SW 1271 (cell line): Measurements from ENCODE around the gene ZNF655.

ENCODE experiments used
- DNase-seq, 2 experiments: peaks; one replicate each; lab custom pipeline; 2025; lab: John Stamatoyannopoulos, UW

ZNF655 gene

DNA sequence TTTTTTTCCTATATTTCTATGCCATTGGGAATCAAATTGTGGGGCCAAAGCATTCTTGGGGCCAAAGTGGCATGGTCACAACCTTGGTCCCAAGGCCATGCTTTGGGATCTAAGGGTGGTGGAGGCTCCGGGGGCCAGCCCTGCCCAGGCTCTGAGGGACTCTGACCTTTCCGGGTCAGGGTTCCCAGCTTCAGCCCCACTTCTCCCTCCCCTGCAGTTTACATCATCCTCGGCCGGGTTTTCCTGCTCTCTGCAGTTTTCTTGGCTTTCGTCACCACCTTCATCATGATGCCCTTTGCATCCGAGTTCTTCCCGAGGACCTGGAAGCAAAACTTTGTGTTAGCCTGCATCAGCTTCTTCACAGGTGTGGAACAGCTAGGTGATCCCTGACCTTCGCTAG, 48.1 kb downstream of the ZNF655 start:
- no peak for DNase-seq

DNA sequence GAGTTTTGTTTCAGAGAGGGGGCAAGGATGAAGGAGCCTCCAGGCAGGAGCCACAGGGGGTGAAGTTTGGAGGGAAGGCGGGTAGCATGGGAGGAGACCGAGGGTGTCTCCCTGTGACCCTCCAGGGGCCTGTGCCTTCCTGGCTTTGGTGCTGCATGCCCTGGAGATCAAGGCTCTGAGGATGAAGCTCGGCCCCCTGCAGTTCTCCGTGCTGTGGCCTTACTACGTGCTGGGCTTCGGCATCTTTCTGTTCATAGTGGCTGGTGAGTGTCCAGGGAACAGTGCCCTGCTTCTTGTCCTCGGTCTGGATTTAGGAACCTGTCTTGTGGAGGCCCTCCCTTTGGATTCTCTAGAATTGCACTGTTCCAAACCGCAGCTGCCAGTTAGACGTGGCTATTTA, 49.1 kb downstream of the ZNF655 start:
- no peak for DNase-seq

DNA sequence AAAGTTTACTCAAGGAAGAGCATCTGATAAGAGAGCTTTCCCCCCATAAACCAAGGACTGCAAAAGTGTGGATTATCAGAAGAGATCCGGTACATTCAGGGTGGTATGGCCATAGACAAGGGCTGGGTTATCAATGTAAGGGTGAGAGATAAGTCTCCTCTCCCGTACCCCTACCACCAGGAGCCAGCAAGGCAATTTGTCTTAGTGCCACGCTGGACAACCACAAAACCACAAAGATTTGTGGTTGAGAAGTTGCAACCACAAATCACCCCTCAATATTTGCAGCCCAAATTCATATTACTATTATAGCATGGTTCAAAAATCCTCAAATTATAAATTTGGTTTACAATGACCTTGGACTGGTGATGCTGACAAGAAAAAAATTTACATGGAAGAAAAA, 56.1 kb downstream of the ZNF655 start:
- DNase-seq = no peak

DNA sequence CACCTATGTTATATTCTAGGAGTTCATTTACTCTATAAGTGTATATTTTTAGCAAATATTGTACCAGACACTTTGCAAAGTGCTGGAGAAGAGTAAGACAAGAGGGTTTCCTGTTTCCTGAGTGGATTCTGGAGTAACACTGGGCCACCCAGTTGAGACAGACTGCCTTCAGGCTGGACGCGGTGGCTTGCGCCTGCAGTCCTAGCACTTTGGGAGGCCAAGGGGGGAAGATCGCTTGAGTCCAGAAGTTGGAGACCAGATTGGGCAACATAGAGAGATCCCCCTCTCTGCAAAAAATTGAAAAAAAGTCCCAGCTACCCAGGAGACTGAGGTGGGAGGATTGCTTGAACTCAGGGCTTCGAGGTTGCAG, 57.5 kb downstream of the ZNF655 start:
- DNase-seq = no peak

DNA sequence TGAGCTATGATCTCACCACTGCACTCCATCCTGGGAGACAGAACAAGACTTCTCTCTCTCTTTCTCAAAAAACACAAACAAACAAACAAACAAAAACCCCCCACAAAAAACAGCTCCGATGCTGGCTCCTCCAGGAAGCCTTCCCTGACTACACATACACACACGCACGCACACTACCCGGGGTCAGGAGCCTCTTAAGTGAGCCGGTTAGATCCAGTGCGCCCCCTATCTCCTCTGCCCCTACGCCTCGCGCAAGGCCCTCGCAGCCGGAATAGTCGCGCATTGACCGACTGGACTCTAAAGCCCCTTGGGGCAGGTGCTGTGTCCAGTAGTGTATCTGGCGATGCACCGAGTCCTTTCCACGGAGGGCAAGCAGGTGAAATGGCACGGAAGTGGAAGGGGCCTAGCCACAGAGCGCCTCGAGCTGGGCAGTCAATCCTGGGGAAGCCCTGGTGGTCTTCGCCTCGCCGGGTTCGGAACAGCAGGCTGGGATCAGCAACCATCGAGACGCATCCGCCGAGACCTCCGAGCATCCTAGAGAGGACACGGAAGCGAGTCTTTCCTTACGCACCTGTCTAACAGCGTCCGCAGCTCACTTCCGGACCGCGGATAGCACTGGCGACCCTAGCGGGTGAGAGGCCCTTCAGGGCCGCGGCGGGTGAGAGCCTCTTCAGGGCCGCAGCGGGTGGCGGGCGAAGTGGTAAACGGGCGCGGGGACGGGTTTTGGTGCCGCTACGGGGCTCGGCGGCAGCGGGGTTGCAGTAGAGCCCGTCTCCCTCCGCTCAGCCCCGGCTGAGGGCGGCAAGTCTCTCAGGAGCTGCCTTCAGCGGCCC, 58.1 kb downstream of the ZNF655 start, which contains the start of gene ZSCAN25:
TSS of gene ZSCAN25 (plus strand) at position 588 of the 833 bp plus-strand sequence. CDS start 2,661 bp downstream, outside the sequence.
- DNase-seq = peak; percentile 88 to 89

DNA sequence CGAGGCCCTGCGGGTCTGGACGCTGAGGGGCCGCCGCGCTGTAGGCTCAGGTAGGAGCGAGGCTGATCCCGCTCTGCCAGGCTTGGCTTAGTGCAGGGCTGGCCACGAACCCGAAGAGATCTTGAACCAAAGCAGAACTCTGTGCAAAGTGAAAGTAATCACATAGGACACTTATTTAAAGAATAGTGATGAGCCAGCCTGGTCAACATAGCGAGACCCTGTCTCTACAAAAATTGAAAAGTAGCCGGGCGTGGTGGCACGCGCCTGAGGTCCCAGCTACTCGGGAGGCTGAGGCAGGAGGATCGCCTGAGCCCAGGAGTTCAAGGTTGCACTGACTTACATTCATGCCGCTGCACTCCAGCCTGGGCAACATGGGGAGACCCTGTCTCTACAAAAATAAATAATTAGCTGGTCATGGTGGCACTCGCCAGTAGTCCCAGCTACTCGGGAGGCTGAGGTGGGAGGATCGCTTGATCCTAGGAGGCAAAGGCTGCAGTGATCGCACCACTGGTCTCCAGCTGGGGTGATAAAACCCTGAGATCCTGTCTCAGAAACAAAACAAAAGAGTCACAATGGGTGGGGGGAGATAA, 58.8 kb downstream of the ZNF655 start:
- DNase-seq = no peak

DNA sequence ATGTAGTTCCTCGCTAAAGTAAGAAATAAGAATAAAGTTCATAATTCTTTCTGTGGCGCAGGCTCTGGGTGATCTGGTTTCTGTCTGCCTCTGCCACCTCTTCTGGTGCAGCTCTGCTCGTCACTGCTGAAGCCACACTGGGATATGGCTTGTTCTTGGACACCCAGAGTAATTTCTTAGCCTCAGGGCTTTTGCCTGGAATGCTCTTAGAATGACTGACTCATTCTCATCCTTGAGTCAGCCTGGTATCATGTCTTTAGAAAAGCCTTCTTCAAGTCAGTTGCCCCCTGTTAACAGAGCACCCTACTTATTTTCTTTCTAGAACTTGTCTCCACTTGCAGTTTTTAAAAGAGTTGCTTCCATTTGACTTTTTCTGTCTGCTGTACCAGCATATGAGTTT, 60.3 kb downstream of the ZNF655 start:
- DNase-seq = peak in 1 of 2 experiments; percentile 59

DNA sequence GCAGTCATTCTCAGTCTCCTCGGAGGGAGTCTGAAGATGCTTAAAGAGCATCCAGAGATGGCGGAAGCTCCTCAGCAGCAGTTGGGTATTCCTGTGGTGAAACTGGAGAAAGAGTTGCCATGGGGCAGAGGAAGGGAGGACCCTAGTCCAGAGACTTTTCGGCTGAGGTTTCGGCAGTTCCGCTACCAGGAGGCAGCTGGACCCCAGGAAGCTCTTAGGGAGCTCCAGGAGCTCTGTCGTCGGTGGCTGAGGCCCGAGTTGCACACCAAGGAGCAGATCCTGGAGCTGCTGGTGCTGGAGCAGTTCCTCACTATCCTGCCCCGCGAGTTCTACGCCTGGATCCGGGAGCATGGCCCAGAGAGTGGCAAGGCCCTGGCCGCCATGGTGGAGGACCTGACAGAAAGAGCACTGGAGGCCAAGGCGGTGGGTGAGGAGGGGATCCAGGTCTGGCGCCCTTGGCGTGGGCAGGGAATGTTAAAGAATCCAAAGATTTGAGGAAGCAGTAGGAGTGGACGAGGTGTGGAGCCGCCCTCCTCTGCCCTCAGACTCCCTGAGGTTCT, 61.2 kb downstream of the ZNF655 start:
- no peak for DNase-seq

DNA sequence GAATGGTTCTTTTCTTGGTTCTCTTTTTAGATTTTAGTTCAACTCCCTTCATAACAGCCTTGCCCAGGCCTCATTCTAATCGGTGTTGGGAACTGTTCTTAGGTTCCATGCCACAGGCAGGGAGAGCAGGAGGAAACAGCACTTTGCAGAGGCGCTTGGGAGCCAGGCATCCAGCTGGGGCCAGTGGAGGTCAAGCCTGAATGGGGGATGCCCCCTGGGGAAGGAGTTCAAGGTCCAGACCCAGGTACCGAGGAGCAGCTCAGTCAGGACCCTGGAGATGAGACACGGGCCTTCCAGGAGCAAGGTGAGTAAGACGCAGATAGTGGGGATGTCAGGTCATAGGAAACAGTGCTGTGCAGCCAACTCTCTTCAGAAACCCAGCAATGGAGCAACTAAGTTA, 62.8 kb downstream of the ZNF655 start:
- no peak for DNase-seq

DNA sequence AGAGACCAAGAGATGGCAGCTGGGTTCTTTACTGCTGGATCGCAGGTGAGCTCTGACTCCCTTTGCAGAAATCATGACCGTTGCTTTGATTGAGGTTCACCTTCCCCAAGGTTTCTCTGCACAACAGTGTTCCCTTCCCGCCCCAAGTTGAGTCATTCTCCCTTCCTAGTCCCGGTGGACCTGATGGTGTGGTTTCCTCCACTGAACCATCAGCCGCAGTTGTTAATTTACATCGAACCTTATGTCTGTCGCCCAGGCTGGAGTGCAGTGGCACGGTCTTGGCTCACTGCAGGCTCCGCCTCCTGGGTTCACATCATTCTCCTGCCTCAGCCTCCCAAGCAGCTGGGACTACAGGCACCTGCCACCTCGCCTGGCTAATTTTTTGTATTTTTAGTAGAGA, 64.2 kb downstream of the ZNF655 start:
- no peak for DNase-seq

DNA sequence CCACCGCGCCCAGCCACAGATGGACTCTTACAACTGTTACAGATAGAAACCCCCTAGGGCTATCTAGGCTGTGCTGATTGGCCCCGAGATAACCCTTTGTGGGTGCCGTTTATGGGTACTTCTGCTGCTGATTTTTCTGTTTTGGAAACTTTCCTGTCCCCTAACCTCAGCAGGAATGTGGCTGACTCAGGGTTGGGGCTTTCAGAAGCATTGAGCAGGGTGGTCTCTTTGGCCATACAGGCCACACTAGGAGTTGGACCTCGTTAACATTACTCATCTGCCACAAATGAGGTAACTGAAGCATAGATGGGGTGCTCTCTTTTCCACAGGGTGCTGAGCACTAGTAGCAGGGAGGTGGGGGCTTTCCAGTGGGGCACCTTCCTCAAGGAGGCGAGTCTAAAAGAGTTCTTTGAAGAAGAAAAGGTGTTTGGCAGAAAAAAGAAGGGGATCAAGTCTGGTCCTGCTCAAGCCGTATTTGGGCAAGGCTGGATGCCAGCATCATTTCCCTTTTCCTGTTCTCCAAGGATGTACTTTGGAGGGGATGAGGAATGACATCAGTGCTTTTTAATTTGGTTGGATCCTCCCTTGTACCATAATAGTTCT, 64.8 kb downstream of the ZNF655 start:
- DNase-seq = no peak

DNA sequence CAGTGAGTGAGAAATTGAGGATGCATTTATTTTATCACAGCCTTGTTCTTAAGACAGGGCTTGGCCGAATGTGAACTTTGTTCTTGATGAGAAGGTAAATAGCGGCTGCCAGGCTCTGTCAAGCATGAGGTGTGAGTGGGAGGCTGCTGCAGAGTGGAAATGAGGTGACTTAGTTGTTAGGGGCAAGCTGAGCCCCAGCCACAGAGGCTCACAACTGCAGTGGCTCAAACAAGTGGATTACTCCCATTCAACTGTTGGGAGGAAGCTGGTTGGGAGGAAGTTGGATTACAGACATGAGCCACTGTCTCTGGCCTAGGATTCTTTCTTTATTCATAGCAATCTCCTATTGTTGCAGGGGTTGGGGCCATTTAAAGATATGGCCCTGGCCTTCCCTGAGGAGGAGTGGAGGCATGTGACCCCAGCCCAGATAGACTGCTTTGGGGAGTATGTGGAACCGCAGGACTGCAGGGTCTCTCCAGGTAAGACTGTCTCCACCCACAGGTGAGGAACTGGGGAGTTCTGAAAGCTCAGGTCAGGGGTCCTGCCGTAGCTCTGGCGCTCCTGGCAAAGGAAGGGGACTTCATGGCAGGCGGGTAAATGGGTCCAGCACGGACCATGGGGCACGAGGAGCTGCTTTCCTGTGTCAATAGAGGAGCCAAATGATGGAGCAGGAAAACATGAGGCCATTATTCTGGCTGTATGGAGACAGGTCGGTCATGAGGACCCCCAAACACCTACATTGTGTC, 65.4 kb downstream of the ZNF655 start:
- no peak for DNase-seq

DNA sequence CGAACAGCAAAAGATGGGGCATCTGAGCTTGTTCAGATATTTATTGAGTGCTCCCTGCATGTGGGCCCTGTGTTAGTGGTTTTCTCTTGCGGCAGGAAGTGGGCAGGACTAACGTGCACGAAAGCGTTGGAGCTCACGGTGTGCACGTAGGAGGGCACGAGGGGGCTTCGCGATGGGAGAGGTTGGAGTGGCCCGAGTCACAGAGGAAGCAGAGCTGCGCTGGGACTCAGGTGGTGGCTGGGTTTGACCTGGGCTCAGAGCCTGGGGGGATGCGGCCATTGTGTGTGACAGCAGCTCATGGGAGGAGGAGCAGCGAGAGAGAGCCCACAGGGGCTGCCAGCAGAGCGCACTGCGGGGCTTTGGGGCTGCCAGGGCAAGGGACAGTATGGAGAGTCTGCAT, 66.0 kb downstream of the ZNF655 start:
- no peak for DNase-seq

DNA sequence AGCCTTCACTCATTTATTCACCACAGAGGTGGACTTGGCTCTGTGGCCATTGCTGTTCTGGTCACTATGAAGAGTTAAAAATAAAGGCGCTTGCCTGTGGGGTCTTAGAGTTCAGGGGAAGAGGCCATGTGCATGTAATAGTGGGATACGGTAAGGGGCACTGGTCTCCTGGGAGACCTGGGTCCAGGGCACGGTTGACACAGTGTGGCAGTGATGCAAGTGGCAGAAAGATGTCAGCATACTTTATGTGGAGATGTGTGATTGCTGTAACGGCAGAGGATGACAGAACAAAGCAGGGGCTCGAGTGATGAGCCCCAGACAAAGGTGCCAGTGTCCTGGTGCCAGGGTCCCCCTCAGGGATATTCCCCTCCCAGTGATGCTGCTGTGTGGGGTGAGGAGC, 66.9 kb downstream of the ZNF655 start:
- no peak for DNase-seq

DNA sequence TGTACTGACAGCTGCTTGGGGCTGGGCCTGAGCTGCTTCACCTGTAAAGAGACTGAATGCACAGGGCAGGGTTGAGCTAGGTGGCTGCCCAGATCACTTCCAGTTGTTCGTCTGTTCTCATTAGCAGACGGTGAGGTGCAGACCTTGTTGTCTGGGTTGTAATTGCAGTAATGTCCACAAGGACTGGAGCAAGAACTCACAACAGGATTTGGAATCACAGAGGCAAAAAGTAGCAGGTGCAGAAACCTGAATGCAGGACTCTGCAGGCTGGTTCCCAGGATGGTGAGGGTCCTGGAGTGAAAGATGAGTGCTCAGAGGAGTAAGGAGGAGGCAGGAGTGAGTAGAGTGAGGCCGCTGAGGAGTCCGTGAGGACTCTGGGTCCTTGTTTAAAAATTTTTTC, 67.5 kb downstream of the ZNF655 start:
- no peak for DNase-seq
